Thymus (tissue), 11 donors: ENCODE measurements around the gene KSR1. TPM values are rescaled to one million over a fixed set of nuclear protein-coding genes. Genes with fewer than 3 reads are reported as not detected.

ENCODE experiments used
- DNase-seq, 9 donors: peaks; one replicate each; pipeline ENCODE4 v3.0.0-alpha.2; 2013; ENCODE audit warnings: low spot score in 9 of 9, low read depth in 6 of 9, missing footprints in 1 of 9
- H3K27ac ChIP-seq, 2 donors: one replicate each; pipeline ENCODE4 v1.5.1; 2013; ENCODE audit warnings: control low read depth in 1 of 2, low read depth in 1 of 2, low read length in 1 of 2, mild to moderate bottlenecking in 1 of 2, moderate library complexity in 1 of 2
- H3K27me3 ChIP-seq, 2 donors: one replicate each; pipeline ENCODE4 v1.5.1; 2013; ENCODE audit warnings: low read length in 1 of 2; ENCODE audit not compliant: control insufficient read depth in 2 of 2, insufficient read depth in 1 of 2
- H3K36me3 ChIP-seq, 2 donors: one replicate each; pipeline ENCODE4 v1.5.1; 2013; ENCODE audit warnings: low read length in 1 of 2, mild to moderate bottlenecking in 1 of 2, moderate library complexity in 1 of 2; ENCODE audit not compliant: control insufficient read depth in 2 of 2, insufficient read depth in 2 of 2
- H3K4me1 ChIP-seq, 2 donors: one replicate each; pipeline ENCODE4 v1.5.1; 2013; ENCODE audit warnings: low read length in 2 of 2; ENCODE audit not compliant: control insufficient read depth in 2 of 2, insufficient read depth in 2 of 2
- H3K4me3 ChIP-seq, 2 donors: one replicate each; pipeline ENCODE4 v1.5.1; 2013; ENCODE audit warnings: low read length in 2 of 2, control low read depth in 1 of 2, mild to moderate bottlenecking in 1 of 2
- H3K9me3 ChIP-seq, 2 donors: one replicate each; pipeline ENCODE4 v1.5.1; 2013; ENCODE audit warnings: low read length in 1 of 2, mild to moderate bottlenecking in 1 of 2; ENCODE audit not compliant: control insufficient read depth in 2 of 2, insufficient read depth in 1 of 2
- WGBS: extraction: QIAGEN DNeasy Blood & Tissue Kit; methylation state at CpG from one replicate; pipeline ENCODE4 v1.1.7; 2013; 5-methylcytosine and 5-hydroxymethylcytosine counted together
- polyA plus RNA-seq: library from polyadenylated mRNA; stranded (reverse); fragments of 200-250 nt; gene quantifications from one replicate; pipeline ENCODE4 v1.2.3, GENCODE V29; 2013
- total RNA-seq: library from RNA; stranded (reverse); fragments of 120-200 nt; gene quantifications from one replicate; pipeline ENCODE4 v1.2.4, GENCODE V29; 2013
- donor health status: healthy.

KSR1 gene
- total and polyA plus RNA-seq, 2 donors: 12.5 to 32.8 TPM

- no peak overlapping the region for H3K4me3 ChIP-seq
- H3K9me3 ChIP-seq: no peaks in the 10 kb centered on the region
- no peaks in the 10 kb centered on the region for H3K27me3 ChIP-seq
- WGBS: 82% methylated on average over 2 of the region's 2 CpGs
- H3K36me3 ChIP-seq: peaks cover 0 to 5% of the 10 kb centered on the region in 2 donors
- H3K4me1 ChIP-seq: no peaks in the 10 kb centered on the region
- no peak for DNase-seq
- H3K27ac ChIP-seq: no peak overlapping the region
Observed at GRCh38 chr17:27601975-27602302, 145.7 kb downstream of the KSR1 start.

DNA sequence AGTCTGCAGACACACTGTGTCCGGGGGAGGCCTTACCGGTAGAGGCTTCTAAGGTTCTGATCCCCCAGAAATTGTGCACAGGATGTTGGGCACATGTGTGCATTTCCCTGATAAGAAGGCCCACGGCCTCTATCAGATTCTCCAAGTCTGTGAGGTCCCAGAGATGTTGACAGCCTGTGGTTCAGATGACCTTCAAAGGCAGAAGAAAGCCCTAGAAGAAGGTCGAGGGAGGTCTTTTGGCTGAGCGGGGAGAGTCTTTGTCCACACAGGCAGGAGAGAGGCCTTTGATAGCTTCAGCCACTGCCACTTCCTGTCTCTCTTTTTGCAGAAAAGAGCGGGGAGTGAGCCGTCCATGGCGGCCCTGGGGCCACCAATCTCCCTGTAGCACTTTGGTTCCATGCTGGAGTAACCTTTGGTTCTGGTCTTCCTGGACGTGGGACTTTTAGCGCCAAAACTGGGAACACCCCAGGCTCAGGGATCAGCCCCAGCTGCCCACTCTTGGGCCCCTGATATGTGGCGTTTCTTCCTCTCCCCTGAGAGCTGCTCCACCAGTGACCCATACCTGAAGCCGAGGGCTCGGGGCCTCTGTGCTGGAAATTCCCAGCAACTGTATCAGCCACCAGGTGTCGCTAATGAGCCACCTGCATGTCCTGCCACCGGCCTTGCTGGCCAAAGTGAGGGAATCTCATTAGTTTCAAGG, 146.6 kb downstream of the KSR1 start:
- Histone ChIP-seq H3K27me3 (no peaks in the 10 kb centered on the region), H3K4me1 (no peaks in the 10 kb centered on the region), H3K4me3 (no peak overlapping the region), H3K36me3 (peaks cover 0 to 5% of the 10 kb centered on the region in 2 donors), H3K9me3 (no peaks in the 10 kb centered on the region), H3K27ac (no peak overlapping the region)
- DNase-seq: peak; percentile 13 to 74 (median 43)
- WGBS: 54% methylated on average over 15 of the region's 15 CpGs

- no peak overlapping the region for H3K4me3 ChIP-seq
- no peak for DNase-seq
- no peaks in the 10 kb centered on the region for H3K27me3 ChIP-seq
- no peaks in the 10 kb centered on the region for H3K4me1 ChIP-seq
- no peaks in the 10 kb centered on the region for H3K9me3 ChIP-seq
- WGBS: 85% methylated on average over 2 of the region's 2 CpGs
- H3K27ac ChIP-seq: no peak overlapping the region
- peaks cover 0 to 5% of the 10 kb centered on the region in 2 donors for H3K36me3 ChIP-seq
Observed at GRCh38 chr17:27603421-27603770, 147.1 kb downstream of the KSR1 start.

DNA sequence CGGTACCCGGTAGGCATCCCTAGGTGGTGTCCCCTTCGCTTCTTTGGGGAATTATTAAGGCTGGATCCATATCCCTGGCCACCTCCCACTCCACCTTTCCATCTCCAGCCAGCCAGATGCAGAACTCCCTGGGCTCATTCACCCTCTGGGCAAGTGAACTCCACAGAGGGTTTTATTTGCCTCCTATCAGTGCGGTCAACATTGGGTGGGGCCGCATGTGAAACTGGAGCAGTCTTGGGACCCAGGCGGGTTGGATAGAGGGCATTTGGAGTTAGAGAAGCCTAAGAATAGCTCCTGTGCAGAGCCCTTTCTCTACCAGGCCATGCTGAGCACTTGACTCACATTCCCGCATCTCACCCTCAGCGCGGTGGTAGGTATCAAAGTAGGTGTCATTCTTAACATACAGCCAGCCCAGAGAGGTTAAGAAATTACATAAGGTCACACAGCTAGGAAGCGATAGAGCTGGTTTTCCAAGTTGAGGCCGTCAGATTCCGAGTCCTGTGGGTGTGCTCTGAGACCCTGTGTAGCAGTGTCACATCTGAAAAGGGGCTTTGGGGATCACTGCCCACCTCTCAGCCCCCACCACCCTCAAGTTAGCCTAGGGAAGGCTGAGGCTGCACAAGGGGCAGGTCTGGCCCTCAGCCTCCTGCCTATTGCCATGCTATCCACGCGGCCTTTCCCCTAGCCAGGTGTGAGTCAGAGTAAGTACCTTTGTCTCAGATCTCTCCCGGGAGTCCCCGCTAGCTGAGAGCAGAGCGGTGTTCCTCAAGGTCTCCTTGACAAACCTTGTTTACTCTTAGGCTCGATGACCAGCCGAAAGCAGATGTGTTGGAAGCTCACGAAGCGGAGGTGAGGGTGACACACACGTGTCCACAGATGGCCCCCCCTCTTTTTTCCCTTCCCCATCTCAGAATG, 147.9 kb downstream of the KSR1 start:
- peaks cover 0 to 5% of the 10 kb centered on the region in 2 donors for H3K36me3 ChIP-seq
- no peaks in the 10 kb centered on the region for H3K9me3 ChIP-seq
- H3K27me3 ChIP-seq: no peaks in the 10 kb centered on the region
- 97% methylated on average over 22 of the region's 22 CpGs for WGBS
- H3K4me1 ChIP-seq: no peaks in the 10 kb centered on the region
- no peak overlapping the region for H3K4me3 ChIP-seq
- no peak overlapping the region for H3K27ac ChIP-seq
- DNase-seq: no peak

GRCh38 chr17:27605409-27605808, 149.2 kb downstream of the KSR1 start:
- 98% methylated on average over 25 of the region's 25 CpGs for WGBS
- no peaks in the 10 kb centered on the region for H3K27me3 ChIP-seq
- DNase-seq: no peak
- no peaks in the 10 kb centered on the region for H3K9me3 ChIP-seq
- peaks cover 0 to 5% of the 10 kb centered on the region in 2 donors for H3K36me3 ChIP-seq
- no peak overlapping the region for H3K27ac ChIP-seq
- no peaks in the 10 kb centered on the region for H3K4me1 ChIP-seq
- no peak overlapping the region for H3K4me3 ChIP-seq

DNA sequence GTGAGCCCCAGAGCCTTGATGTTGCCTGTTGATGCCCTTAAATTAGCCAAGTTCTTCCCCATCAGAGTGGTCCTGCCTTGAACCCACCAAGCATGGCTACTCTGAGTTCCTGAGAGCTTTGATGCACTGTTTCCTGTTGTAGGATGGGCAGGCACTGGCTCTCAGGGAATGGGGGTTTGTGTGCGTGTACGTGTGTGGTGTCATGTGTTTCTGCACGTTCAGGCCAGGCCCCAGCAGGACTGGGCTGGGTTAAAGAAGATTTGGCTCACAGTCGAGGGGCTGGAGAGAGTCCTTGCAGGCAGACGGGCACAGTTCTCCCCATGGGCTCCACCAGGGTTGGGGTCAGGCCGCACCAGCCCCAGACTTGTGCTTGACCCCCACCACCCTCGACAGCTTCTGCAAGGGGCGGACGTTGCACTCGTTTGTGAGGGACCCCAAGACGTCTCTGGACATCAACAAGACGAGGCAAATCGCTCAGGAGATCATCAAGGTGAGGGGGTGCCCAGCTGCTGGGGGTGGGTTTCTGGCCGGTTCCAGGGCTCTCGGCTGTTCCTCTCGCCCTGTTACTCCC, 151.4 kb downstream of the KSR1 start:
- Histone ChIP-seq H3K27ac (no peak overlapping the region), H3K9me3 (no peaks in the 10 kb centered on the region), H3K4me1 (no peaks in the 10 kb centered on the region), H3K4me3 (no peak overlapping the region), H3K36me3 (peaks cover 0 to 5% of the 10 kb centered on the region in 2 donors), H3K27me3 (no peaks in the 10 kb centered on the region)
- WGBS: 95% methylated on average over 16 of the region's 16 CpGs
- no peak for DNase-seq

DNA sequence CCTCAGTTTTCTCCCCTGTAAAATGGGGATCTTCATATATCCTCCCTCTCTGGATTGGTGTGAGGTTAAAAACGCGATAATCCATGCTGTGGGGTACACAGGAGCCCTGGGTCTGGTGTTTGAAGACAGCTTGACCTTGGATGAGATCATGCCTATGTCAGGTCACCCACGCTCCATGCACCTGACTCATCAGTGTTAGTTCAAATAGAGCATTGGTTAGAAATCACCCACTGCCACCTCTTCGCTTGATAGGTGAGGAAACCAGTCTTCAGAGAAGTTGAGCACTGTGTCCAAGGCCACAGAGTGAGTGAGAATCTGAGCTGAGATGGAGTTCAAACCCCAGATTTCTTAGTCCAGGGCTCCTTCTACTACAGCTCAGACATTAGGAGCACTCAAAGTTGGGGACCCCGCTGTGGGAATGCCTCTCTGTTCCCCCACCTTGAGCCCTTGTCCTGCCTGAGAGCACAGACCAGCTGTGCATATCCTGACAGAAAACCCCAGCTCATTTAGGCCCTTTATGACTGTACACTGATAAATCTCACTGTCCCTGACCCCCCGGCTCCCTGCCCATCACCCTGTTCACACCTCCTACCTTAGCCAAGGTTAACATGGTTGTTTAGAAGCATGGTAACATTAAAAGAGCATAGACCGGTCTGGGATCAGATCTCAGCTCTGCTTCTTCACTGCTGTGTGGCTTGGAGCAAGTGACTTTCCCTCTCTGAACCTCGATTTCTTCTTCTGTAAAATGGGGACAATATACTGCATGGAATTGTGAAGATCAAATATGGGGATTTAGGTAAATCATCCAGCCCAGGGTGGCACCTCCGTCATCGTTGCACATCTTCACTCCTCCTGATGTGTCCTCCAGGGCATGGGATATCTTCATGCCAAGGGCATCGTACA, 152.3 kb downstream of the KSR1 start:
- Histone ChIP-seq H3K9me3 (no peaks in the 10 kb centered on the region), H3K4me3 (no peak overlapping the region), H3K27me3 (no peaks in the 10 kb centered on the region), H3K27ac (no peak overlapping the region), H3K4me1 (no peaks in the 10 kb centered on the region), H3K36me3 (peaks cover 0 to 5% of the 10 kb centered on the region in 2 donors)
- no peak for DNase-seq
- 95% methylated on average over 11 of the region's 11 CpGs for WGBS

GRCh38 chr17:27609611-27610303, 153.5 kb downstream of the KSR1 start:
- DNase-seq: peak in 2 of 9 donors; percentile 23 to 28
- Histone ChIP-seq H3K27me3 (no peaks in the 10 kb centered on the region), H3K4me1 (no peaks in the 10 kb centered on the region), H3K36me3 (peaks cover 0 to 5% of the 10 kb centered on the region in 2 donors), H3K27ac (no peak overlapping the region), H3K9me3 (no peaks in the 10 kb centered on the region), H3K4me3 (no peak overlapping the region)
- WGBS: 93% methylated on average over 11 of the region's 11 CpGs
